ENCODE results near the gene AKAP5.

GRCh38 chr14:64465191-64465822, at the start of gene AKAP5:
- TF ChIP-seq EZH2 (IDR thresholded peaks at IDR 0.05; ENCODE audit: low read length, missing control alignments) (no peak), CTCF (conservative IDR thresholded peaks at IDR 0.05 in 1 of 2, IDR thresholded peaks at IDR 0.05 in 1 of 2; ENCODE audit: low read depth in 1 of 2, low read length in 2 of 2) (no peak)

Measured in fibroblast of lung (primary cell).